HG03095 (cell line): ENCODE data around the gene CHAT.

Experiments used
- ATAC-seq: cut with Tn5 transposase; IDR thresholded peaks from one replicate; pipeline ENCODE4 v1.9.1; 2021; ENCODE audit warnings: moderate library complexity; ENCODE audit not compliant: unreplicated experiment

Gene CHAT

GRCh38 chr10:49613882-49614241, at the start of gene CHAT:
Gene CHAT, plus strand, starts transcription at chr10:49614037. Its CDS starts 153 bp downstream, at chr10:49614190.
- no peak for ATAC-seq

- no peak for ATAC-seq
Observed at GRCh38 chr10:49564461-49565009, 49.3 kb upstream of the CHAT start.

- ATAC-seq: no peak
Observed at GRCh38 chr10:49567810-49568209, 46.0 kb upstream of the CHAT start.

DNA sequence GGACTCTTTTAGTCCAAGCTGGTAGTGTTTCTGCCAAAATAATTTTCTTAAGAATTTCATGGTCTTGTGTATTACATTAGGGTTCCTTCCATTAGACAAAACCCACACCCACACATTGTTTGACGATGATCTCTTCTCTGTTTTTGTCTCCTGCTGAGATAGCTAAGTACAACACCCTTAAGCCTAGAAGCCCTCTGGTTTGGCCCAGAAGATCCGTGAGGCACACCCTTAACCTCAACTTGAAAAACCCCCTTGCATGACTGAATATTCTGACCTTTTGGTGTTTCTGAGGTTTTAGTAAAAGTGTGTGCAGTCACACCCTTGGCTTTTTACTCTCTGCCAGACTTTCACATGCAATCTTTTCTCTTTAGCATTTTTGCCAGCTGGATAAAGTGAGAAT, 45.6 kb upstream of the CHAT start:
- ATAC-seq: peak; percentile 68

DNA sequence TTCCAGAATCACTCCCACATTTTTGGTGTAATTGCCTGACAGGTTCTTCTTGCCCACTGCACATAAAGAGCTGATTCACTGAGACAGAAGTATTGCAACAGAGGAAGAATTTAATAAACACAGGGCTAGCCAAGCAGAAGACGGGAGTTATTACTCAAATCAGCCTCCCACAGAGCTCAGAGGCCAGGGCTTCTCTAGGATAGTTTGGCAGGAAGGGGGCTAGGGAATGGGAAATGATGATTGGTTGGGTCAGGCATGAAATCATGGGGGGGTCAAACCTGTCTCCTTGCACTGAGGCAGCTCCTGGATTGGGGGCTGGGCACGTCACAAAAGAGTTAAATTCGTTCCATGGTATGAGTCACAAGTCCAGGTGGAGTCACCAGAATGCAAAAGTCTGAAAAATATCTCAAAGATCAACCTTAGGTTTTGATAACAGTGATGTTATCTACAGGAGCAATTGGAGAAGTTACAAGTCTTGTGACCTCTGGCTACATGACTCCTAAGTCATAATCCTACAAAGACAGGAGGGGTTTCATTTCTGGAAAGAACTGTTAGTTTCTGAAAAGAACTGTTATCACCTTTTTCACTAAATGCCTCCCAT, 44.7 kb upstream of the CHAT start:
- no peak for ATAC-seq

DNA sequence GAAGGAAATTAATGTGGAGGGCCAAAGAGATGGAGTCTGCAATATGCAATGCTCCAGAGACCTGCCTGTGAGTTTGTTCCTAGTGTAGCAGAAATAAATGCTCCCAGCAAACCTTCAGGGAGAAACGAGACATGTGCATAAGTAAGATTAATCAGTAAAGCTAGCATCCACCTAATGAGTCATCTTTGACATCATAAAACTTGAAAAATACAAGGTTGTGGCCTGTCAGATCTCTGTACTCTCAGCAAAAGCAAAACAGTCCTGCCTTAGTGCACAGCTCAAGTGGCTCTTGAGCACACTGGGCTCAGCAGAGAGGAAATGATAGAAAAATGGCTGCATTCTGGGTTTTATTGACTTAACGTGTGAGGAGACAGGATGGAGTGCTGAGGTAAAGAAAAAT, 42.4 kb upstream of the CHAT start:
- no peak for ATAC-seq

- no peak for ATAC-seq
Observed at GRCh38 chr10:49572594-49573114, 41.2 kb upstream of the CHAT start.

DNA sequence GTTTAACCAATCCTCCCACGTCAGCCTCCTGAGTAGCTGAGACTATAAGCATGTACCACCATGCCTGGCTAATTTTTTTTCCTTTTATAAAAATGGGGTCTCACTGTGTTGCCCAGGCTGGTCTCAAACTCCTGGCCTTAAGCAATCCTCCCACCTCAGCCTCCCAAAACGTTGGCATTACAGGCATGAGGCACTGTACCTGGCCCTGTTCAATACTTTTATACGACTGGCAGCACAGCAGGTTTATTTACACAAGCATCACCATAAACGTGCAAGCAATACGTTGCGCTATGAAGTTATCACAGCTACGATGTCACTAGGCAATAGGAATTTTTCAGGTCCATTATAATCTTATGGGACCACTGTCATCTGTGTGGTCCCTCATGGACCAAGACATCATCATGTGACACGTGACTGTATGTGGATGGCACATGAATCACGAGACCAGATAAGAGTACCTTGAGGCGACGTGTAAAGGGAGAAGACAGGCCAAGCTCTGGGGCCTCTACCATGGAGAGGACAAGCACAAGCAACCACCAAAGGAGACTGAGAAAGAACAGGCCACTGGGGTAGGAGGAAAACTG, 38.3 kb upstream of the CHAT start:
- no peak for ATAC-seq

DNA sequence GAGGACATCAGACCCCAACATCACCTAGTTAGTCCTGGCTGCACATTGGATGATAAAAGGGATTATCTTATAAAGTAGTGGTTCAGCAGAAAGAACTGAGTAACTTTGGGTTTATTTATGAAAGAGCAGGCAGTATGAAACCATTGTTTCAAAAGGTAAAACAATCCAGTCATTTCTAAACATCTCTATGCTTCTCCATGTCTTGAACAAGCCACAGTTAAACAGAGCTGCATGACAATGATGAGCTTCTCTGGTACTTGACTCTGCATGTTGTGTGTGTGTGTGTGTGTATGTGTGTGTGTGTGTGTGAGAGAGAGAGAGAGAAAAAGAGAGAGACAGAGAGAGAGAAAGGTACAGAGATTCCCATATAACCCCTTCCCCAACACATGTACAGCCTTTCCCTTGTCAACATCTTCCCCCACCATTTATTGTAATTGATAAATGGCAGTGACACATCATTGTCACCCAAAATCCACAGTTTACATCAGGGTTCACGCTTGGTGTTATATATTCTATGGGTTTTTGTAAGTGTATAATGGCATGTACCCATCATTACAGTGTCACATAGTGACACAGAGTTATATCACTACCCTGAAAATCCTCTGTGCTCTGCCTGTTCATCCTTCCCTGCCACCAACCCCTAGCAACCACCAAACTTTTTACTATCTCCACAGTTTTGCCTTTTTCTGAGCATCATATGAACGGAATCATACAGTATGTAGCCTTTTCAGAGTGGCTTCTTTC, 36.5 kb upstream of the CHAT start:
- no peak for ATAC-seq

DNA sequence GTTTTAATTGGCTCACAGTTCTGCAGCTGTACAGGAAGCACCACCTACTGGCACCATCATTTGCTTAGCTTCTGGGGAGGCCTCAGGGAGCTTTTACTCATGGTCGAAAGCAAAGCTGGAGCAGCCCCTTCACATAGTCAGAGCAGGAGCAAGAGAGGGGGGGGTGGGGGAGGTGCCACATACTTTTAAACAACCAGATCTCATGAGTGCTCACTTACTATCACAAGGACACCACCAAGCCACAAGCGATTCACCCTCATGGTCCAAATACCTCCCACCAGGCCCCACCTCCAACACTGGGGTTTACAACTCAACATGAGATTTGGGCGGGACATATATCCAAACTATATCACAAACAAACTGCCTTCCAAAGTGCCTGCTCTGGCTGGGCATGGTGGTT, 35.4 kb upstream of the CHAT start:
- no peak for ATAC-seq

GRCh38 chr10:49579621-49580020, 34.2 kb upstream of the CHAT start:
- no peak for ATAC-seq

- ATAC-seq: no peak
Observed at GRCh38 chr10:49585387-49585786, 28.4 kb upstream of the CHAT start.

DNA sequence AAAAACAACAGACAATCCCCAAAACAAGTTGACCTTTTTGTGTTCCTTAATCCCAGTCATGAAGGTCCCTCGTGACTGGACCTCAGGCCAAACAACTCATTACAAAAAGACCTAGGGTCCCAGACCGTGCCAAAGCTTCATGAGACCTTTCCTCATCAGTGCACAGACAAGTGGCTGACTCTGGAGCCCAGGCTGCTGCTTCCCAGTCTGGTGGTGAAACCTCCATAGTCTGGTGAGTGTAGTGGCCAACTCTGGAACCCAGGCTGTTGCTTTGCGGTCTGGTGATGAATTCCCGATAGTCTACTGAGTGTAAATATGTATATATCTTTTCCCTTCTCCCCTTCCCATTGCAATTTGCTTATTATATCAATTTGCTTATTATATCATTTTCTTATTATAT, 25.9 kb upstream of the CHAT start:
- ATAC-seq: no peak

DNA sequence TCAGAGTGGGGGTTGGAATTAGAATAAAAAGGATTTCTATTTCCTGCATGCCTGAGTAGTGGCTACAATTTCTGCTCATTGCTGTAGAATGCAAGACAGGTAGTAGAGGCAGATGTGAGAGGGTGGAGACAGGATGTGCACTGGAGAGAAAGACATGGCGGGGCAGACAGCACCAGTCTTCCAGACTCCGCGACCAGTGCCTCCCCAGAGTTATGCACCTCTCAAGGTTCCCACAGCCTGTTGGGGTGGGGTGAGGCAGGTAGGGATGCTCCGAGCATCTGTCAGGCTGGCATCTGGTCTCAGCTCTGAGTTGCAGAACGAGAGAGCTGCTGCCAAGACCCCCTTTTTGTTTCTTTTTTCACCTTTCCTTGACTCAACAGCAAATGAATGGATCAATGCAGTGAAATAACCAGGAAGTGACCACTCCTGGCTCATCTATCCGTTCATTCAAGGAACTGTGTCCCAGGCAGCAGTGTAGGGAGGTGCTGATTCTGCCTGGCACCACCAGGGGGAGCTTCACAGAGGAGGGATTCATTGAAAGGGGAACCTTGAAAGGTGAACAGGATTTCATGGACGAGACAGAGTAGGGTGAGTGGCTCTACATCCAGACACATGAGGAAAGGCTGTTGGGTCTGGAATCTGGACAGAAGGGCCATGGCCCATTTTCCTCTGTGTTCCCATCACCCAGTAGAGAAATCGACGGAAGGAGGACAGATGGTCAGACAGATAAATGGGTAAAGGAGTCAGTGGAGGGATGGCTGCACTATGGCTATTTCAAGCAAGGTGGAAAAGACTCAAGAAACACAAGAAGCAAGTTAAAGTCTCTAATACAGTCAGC, 20.9 kb upstream of the CHAT start:
- ATAC-seq: no peak

- ATAC-seq: no peak
Observed at GRCh38 chr10:49593564-49593875, 20.3 kb upstream of the CHAT start.

- no peak for ATAC-seq
Observed at GRCh38 chr10:49593998-49594397, 19.8 kb upstream of the CHAT start.

DNA sequence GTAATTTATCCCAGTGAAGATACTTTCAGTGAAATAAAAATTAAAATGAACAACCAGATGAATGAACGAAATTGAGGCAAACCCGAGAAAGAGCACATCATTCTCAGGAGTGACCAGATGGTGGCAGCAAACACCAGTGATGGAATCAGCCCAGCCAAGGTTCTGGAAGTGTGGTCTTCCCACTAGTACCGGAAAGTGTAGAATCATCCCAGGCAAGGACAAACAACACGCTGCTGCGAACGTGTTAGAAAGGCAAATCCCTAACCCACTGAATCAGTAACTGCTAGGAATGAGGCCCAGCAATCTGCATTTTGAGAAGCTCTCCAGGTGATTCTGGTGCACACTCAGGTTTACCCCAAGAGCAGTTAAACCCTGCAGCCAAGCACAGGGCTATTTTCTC, 19.2 kb upstream of the CHAT start:
- ATAC-seq: no peak

DNA sequence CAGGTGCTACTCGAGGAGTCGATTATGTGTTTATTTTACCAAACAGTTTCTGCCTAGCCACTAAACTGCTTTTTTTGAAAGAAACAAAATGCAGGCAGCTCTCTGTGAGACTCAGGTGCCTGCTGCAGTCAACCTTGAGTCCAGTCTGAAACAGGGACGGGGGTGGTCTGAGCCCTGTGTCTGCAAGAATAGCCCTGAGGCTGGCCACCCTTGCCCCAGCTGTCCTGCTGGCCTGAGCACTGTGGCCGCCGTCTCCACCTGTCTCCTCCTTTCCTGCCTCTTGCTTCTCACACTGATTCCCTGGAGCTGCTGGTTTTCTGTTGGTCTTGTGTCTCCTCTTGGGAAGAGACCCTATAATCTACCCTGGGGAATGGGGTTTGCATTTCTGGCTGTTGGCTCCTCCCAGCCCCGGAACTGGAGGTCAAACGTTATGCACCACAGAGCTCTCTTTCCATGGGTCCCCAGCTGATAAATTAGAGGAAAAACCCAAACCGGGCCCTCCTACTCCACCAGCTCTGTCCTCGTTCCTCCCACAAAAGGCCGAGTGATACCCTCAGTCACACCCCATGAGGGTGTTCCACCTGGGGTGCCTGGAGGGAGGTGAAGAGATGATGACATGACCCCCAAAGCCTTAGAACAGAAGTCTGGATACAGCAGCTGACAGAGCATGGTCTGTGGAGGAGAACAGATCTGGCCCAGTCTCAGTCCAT, 18.7 kb upstream of the CHAT start:
- no peak for ATAC-seq

GRCh38 chr10:49595713-49596492, 17.9 kb upstream of the CHAT start:
- no peak for ATAC-seq

DNA sequence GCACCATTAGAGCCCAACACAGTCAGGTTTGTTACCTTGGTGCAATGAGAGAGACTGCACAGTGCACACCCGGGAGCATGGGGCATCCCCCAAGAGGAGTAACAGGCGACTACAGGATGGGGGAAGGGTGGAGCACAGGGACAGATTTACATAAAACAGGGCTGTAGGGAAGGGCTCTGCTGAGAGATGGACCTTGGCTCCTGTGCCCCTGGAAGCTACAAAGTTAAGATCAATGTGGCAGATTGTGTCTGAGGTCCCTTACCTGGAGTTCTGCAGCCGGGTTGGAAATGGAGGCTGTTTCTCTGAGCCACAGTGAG, 17.4 kb upstream of the CHAT start:
- ATAC-seq: no peak
